GM20000 (cell line): ENCODE data around the gene FBN2.

Experiments used
- DNase-seq: peaks from one replicate; pipeline ENCODE4 v3.0.0; 2012; ENCODE audit warnings: low spot score
- CTCF ChIP-seq: IDR thresholded peaks from 2 replicates; pipeline ENCODE4 v1.5.1; 2012; ENCODE audit warnings: mild to moderate bottlenecking, control low read depth; ENCODE audit errors: extremely low read depth, missing control alignments

The FBN2 gene

GRCh38 chr5:128427921-128428320 lies 110.1 kb downstream of the FBN2 start:
- TF ChIP-seq CTCF = no peak

DNA sequence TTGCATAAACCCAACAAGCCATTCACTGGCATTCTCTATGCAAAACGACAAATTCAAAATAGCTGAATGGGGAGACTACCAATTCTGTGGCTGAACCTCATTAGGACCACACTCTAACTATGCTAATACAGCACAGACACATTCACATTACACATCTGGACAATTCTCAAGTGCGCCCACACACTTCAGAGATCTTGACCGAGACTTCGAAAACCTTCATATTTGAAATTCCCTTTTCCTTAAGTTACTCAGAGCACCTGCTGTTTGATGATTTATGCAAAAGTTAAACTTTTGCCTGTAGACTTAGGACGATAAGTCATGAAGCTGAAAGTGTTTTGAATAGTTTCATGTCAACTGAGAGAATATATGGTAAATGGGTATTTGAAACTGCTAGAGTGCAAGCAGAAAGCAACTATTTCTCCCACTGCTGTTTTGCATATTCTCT lies 111.9 kb downstream of the FBN2 start:
- no peak for TF ChIP-seq CTCF
- no peak for DNase-seq

More at GRCh38 chr5:128427921-128428320, 110.1 kb downstream of the FBN2 start:
- no peak for DNase-seq

DNA sequence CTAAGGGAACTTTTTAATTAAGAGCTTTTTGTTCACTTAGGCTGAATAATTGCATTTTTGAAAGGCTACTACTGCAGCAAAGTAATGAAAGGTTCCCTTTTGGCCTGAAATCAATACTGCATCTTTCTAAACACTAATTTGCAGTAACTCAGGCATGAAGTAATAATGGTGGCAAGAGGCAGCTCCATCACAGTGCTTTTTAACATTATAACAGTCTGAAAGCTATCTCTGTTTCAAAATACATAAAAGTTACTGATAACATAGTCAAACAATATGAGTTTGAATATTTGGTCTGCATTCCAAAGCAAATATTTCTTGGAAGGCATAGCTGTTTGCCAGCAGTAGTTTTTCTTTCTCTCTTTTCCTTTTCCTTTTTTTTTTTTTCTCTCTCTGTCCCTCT lies 113.4 kb downstream of the FBN2 start:
- no peak for TF ChIP-seq CTCF
- no peak for DNase-seq

GRCh38 chr5:128422612-128423011 lies 115.4 kb downstream of the FBN2 start:
- no peak for DNase-seq
- no peak for TF ChIP-seq CTCF

DNA sequence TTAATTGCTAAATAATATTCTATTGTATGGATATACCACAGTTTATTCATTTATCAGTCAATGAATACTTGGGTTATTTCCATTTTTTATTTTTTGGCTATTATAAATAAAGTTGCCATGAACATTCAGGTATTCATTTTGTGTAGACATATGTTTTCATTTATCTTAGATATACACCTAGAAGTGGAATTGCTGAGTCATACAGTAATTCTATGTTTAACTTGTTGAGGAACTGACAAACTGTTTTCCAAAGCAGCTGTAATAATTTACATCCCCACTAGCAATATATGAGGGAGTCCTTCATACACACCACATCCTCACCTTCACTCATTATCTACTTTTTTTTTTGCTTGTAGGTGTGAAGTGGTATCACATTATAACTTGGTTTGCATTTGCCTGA lies 123.6 kb downstream of the FBN2 start:
- no peak for TF ChIP-seq CTCF
- no peak for DNase-seq

DNA sequence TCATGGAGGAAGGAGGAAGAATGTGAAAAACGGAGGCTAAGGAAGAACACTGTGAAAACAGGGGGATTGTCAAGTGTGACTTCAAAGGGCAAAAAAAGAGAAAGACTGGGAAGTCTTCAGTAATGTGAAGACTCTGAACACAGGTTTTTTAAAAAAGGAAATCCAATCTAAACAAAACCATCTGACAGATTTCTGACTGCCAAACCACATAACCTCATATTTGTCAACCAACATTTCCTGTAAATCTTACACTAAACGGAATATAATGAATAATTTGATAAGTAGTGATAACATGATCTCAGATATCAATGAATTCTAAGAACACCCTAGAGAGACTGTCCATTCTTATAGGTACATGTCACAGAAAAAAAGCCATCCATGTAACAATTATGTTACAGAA lies 124.7 kb downstream of the FBN2 start:
- no peak for TF ChIP-seq CTCF
- no peak for DNase-seq

DNA sequence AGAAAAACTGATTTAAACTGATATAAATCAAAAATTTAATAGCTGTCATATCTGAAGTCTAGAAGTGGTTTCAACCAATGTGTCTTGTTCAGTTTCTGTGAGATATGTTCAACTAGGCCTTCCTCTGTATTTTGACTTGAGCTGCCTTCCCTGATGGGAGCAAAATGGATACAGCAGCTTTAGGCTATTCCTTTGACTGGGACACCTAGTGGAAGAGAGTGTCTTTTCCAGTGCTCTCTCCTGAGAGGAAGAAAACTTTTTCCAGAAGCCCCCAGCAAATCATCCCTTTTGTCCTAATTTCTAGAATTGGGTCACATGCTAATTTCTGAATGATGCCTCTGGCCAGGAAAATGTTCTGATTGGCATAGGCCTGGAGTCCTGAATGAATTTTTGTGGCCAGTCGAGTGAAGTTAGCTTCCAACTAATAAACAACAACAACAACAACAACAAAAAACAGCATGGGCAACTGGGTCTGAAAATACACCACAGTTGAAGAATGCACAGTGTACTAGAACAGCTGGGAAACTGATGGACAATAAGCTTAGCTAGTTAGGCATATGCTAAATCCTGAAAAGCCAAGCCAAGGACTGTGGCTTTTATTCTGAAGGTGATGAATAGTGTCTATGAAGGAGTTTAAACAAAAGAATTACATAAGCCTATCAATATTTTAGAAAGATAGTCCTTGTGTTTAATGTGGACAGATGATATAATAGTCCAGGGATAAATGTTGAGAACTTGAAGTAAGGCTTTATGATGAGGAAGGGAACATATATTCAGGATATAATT lies 125.7 kb downstream of the FBN2 start:
- no peak for DNase-seq

More for the DNA sequence above, 125.7 kb downstream of the FBN2 start:
- no peak for TF ChIP-seq CTCF
